CD4-positive, alpha-beta T cell (primary cell): ENCODE data around the gene UGT1A10. TPM values are rescaled to one million over a fixed set of nuclear protein-coding genes. Genes with fewer than 3 reads are reported as not detected.

ENCODE experiments used
- ATAC-seq: fragments of 200-7000 bp; cut with Tn5 transposase; one replicate; pipeline ENCODE4 v1.10.0; 2022; ENCODE audit warnings: mild to moderate bottlenecking; ENCODE audit not compliant: poor library complexity
- CTCF ChIA-PET: fragments of 350-600 bp; sonication (Branson Sonifier 250); formaldehyde crosslinking; loops from one replicate; lab custom pipeline; 2021; ENCODE audit warnings: antibody characterized with exemption, inconsistent platforms; lab: Charles Lee
- POLR2A ChIA-PET: fragments of 350-600 bp; sonication (Branson Sonifier 250); formaldehyde crosslinking; loops from one replicate; lab custom pipeline; 2021; ENCODE audit warnings: antibody characterized with exemption, inconsistent platforms; lab: Charles Lee
- DNase-seq, 14 experiments: peaks; one replicate each; pipeline ENCODE4 v3.0.0-alpha.2; 2013 to 2020; ENCODE audit warnings: mixed read lengths in 2 of 14
- H3K27ac ChIP-seq, 2 donors: one replicate each; pipeline versions ENCODE4 v1.5.1 to v1.7.0; 2013; ENCODE audit warnings: low read length in 2 of 2, low read depth in 1 of 2, mild to moderate bottlenecking in 1 of 2
- H3K27me3 ChIP-seq, 2 experiments: 1 replicate in 1 of 2; 2 replicates in 1 of 2; pipeline versions ENCODE4 v1.6.1 to v1.7.0; 2013; ENCODE audit warnings: low read length in 2 of 2, control low read depth in 1 of 2, mild to moderate bottlenecking in 1 of 2, moderate library complexity in 1 of 2; ENCODE audit not compliant: insufficient read depth in 2 of 2, control insufficient read depth in 1 of 2
- H3K36me3 ChIP-seq: one replicate; pipeline ENCODE4 v1.6.1; 2013; ENCODE audit warnings: low read length, control low read depth; ENCODE audit not compliant: insufficient read depth
- H3K4me1 ChIP-seq: one replicate; pipeline ENCODE4 v1.6.1; 2013; ENCODE audit warnings: low read length, control low read depth; ENCODE audit not compliant: insufficient read depth
- H3K4me3 ChIP-seq: one replicate; pipeline ENCODE4 v1.5.1; 2013; ENCODE audit warnings: mild to moderate bottlenecking, low read length, moderate library complexity
- H3K9me3 ChIP-seq, 2 experiments: 1 replicate in 1 of 2; 2 replicates in 1 of 2; pipeline versions ENCODE4 v1.6.1 to v1.7.0; 2013; ENCODE audit warnings: low read length in 2 of 2, mild to moderate bottlenecking in 2 of 2, control low read depth in 1 of 2, moderate library complexity in 1 of 2; ENCODE audit not compliant: control insufficient read depth in 1 of 2, insufficient read depth in 1 of 2
- H3K27ac Mint-ChIP-seq: one replicate; pipeline ENCODE4 v1.8.0; 2020; ENCODE audit warnings: mixed read lengths
- H3K27me3 Mint-ChIP-seq: one replicate; pipeline ENCODE4 v1.8.0; 2021; ENCODE audit warnings: mixed read lengths
- H3K36me3 Mint-ChIP-seq: one replicate; pipeline ENCODE4 v1.8.0; 2021; ENCODE audit warnings: low read depth, mixed read lengths
- H3K4me1 Mint-ChIP-seq: one replicate; pipeline ENCODE4 v1.8.0; 2021; ENCODE audit warnings: low read depth, mixed read lengths
- H3K4me3 Mint-ChIP-seq: one replicate; pipeline ENCODE4 v1.8.0; 2020; ENCODE audit warnings: mild to moderate bottlenecking, mixed read lengths
- H3K9me3 Mint-ChIP-seq: one replicate; pipeline ENCODE4 v1.8.0; 2020; ENCODE audit warnings: mixed read lengths
- intact Hi-C, 2 experiments: fragments of 100-400 bp; cut with DNase I in 1 of 2; cut with micrococcal nuclease in 1 of 2; formaldehyde crosslinking; loops; one replicate each; pipeline versions ENCODE4 v1.15.1 to v1.9.0; 2023 to 2025; cut with DNase I, micrococcal nuclease
- total RNA-seq, 174 experiments: library from RNA in 2 of 174; stranded (reverse) in 2 of 174; gene quantifications; one replicate each; pipeline ENCODE4 v1.2.3 and lab custom pipeline; 2021 to 2026
- TF ChIP-seq, protein P1 (sequence below): fragments of 200-600 bp; IDR thresholded peaks from one replicate; pipeline ENCODE4 v1.8.0; 2022; ENCODE audit warnings: antibody characterized with exemption, mild to moderate bottlenecking

Gene UGT1A10
- total RNA-seq, 2 experiments from 2014 or later, result not detected

DNA sequence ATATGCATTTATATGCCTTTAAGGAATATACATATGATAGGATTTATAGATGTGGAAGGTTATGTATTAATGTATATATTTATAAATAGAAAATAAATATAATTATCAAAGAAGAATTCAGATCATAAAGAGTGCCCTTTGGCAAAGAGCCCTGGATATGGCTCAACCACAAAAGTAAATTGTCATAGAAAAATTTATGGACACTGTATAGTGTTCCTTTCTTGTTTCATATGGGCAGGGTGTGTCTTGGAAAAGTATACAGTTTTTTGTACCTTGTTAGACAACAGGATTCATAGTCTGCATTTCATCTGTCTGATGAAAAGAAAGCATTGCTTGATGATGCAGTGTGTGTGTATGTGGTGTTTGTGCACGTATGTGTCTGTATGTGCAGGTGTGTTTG lies 48.4 kb downstream of the UGT1A10 start:
- no peaks in the 10 kb centered on the region for H3K9me3 ChIP-seq
- Mint-ChIP-seq H3K27ac (no peak overlapping the region), H3K36me3 (no peaks in the 10 kb centered on the region), H3K27me3 (peaks cover 15% of the 10 kb centered on the region), H3K4me3 (no peak overlapping the region), H3K4me1 (no peaks in the 10 kb centered on the region), H3K9me3 (no peaks in the 10 kb centered on the region)
- no peaks in the 10 kb centered on the region for H3K36me3 ChIP-seq
- H3K27ac ChIP-seq, result no peak overlapping the region
- ChIA-PET POLR2A (no interaction called here), CTCF (no interaction called here)
- no peak for ATAC-seq
- H3K27me3 ChIP-seq, result peaks cover 0 to 7% of the 10 kb centered on the region in 2 experiments
- no peak overlapping the region for H3K4me3 ChIP-seq
- no peak for DNase-seq
- H3K4me1 ChIP-seq, result no peaks in the 10 kb centered on the region
- TF ChIP-seq, protein P1, sequence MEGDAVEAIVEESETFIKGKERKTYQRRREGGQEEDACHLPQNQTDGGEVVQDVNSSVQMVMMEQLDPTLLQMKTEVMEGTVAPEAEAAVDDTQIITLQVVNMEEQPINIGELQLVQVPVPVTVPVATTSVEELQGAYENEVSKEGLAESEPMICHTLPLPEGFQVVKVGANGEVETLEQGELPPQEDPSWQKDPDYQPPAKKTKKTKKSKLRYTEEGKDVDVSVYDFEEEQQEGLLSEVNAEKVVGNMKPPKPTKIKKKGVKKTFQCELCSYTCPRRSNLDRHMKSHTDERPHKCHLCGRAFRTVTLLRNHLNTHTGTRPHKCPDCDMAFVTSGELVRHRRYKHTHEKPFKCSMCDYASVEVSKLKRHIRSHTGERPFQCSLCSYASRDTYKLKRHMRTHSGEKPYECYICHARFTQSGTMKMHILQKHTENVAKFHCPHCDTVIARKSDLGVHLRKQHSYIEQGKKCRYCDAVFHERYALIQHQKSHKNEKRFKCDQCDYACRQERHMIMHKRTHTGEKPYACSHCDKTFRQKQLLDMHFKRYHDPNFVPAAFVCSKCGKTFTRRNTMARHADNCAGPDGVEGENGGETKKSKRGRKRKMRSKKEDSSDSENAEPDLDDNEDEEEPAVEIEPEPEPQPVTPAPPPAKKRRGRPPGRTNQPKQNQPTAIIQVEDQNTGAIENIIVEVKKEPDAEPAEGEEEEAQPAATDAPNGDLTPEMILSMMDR, result no peak
- intact Hi-C loops, result no loop called here

- H3K27me3 Mint-ChIP-seq, result peaks cover 11% of the 10 kb centered on the region
- no peaks in the 10 kb centered on the region for H3K4me1 ChIP-seq
- no peak overlapping the region for H3K4me3 ChIP-seq
- ATAC-seq, result no peak
- no peaks in the 10 kb centered on the region for H3K9me3 Mint-ChIP-seq
- no peak overlapping the region for H3K27ac ChIP-seq
- intact Hi-C loops, result no loop called here
- peaks cover 0 to 4% of the 10 kb centered on the region in 2 experiments for H3K9me3 ChIP-seq
- no peak for DNase-seq
- H3K4me3 Mint-ChIP-seq, result no peak overlapping the region
- TF ChIP-seq, protein P1, result no peak
- H3K4me1 Mint-ChIP-seq, result no peaks in the 10 kb centered on the region
- no peak overlapping the region for H3K27ac Mint-ChIP-seq
- ChIA-PET CTCF (no interaction called here), POLR2A (no interaction called here)
- peaks cover under 1 to 7% of the 10 kb centered on the region in 2 experiments for H3K27me3 ChIP-seq
- no peaks in the 10 kb centered on the region for H3K36me3 ChIP-seq
- no peaks in the 10 kb centered on the region for H3K36me3 Mint-ChIP-seq
These were observed 50.7 kb downstream of the UGT1A10 start for GRCh38 chr2:233686928-233687327.

- Histone ChIP-seq H3K4me1 (no peaks in the 10 kb centered on the region), H3K4me3 (no peak overlapping the region), H3K27me3 (peaks cover 2 to 7% of the 10 kb centered on the region in 2 experiments), H3K36me3 (no peaks in the 10 kb centered on the region), H3K27ac (no peak overlapping the region), H3K9me3 (peaks cover 0 to 4% of the 10 kb centered on the region in 2 experiments)
- Mint-ChIP-seq H3K27ac (no peak overlapping the region), H3K27me3 (peaks cover 11% of the 10 kb centered on the region), H3K4me3 (no peak overlapping the region), H3K9me3 (no peaks in the 10 kb centered on the region), H3K4me1 (no peaks in the 10 kb centered on the region), H3K36me3 (no peaks in the 10 kb centered on the region)
- TF ChIP-seq, protein P1, result no peak
- ATAC-seq, result no peak
- ChIA-PET POLR2A (no interaction called here), CTCF (no interaction called here)
- DNase-seq, result no peak
- intact Hi-C loops, result no loop called here
These were observed 52.1 kb downstream of the UGT1A10 start for GRCh38 chr2:233688341-233688740.
